GM12801 (cell line): ENCODE data around the gene PRDM5.

ENCODE experiments used
- TF ChIP-seq, protein P1 (sequence below): IDR thresholded peaks from one replicate; pipeline ENCODE4 v1.5.1; 2011; ENCODE audit warnings: control low read depth; ENCODE audit not compliant: insufficient read length; ENCODE audit errors: extremely low read depth

PRDM5 gene

GRCh38 chr4:120653804-120654573 lies 268.5 kb downstream of the PRDM5 start:
- TF ChIP-seq, protein P1, sequence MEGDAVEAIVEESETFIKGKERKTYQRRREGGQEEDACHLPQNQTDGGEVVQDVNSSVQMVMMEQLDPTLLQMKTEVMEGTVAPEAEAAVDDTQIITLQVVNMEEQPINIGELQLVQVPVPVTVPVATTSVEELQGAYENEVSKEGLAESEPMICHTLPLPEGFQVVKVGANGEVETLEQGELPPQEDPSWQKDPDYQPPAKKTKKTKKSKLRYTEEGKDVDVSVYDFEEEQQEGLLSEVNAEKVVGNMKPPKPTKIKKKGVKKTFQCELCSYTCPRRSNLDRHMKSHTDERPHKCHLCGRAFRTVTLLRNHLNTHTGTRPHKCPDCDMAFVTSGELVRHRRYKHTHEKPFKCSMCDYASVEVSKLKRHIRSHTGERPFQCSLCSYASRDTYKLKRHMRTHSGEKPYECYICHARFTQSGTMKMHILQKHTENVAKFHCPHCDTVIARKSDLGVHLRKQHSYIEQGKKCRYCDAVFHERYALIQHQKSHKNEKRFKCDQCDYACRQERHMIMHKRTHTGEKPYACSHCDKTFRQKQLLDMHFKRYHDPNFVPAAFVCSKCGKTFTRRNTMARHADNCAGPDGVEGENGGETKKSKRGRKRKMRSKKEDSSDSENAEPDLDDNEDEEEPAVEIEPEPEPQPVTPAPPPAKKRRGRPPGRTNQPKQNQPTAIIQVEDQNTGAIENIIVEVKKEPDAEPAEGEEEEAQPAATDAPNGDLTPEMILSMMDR, result no peak
